Measurements from ENCODE around the gene TRHDE.

Gene TRHDE

GRCh38 chr12:72432037-72432604, 160.0 kb downstream of the TRHDE start:
- no peak for ATAC-seq
- TF ChIP-seq RARB (CRISPR knock-in tag; IDR thresholded peaks at IDR 0.05) (no peak), BACH2 (CRISPR knock-in tag; IDR thresholded peaks at IDR 0.05; ENCODE audit: borderline replicate concordance) (no peak), SNAI2 (CRISPR knock-in tag; IDR thresholded peaks at IDR 0.05) (no peak)

GRCh38 chr12:72433298-72433697, 161.1 kb downstream of the TRHDE start:
- no peak for ATAC-seq
- TF ChIP-seq ZFP3 (CRISPR knock-in tag; IDR thresholded peaks at IDR 0.05), result no peak
- TF ChIP-seq BACH2 (CRISPR knock-in tag; IDR thresholded peaks at IDR 0.05; ENCODE audit: borderline replicate concordance), result no peak
- TF ChIP-seq ZNF8 (CRISPR knock-in tag; IDR thresholded peaks at IDR 0.05), result no peak
- TF ChIP-seq TSHZ2 (CRISPR knock-in tag; IDR thresholded peaks at IDR 0.05), result no peak
- TF ChIP-seq OSR1 (CRISPR knock-in tag; IDR thresholded peaks at IDR 0.05), result no peak
- TF ChIP-seq PATZ1 (CRISPR knock-in tag; IDR thresholded peaks at IDR 0.05; ENCODE audit: borderline replicate concordance), result no peak
- no peak for TF ChIP-seq CSDC2 (CRISPR knock-in tag; IDR thresholded peaks at IDR 0.05)
- no peak for TF ChIP-seq TOX (CRISPR knock-in tag; IDR thresholded peaks at IDR 0.05; ENCODE audit: borderline replicate concordance)
- no peak for TF ChIP-seq ARNTL (CRISPR knock-in tag; IDR thresholded peaks at IDR 0.05; ENCODE audit: borderline replicate concordance, low read depth)
- TF ChIP-seq POU6F1 (CRISPR knock-in tag; IDR thresholded peaks at IDR 0.05; ENCODE audit: borderline replicate concordance, low read depth), result no peak
- TF ChIP-seq ZFP30 (CRISPR knock-in tag; IDR thresholded peaks at IDR 0.05), result no peak
- no peak for TF ChIP-seq ZNF70 (CRISPR knock-in tag; IDR thresholded peaks at IDR 0.05)
- TF ChIP-seq ESRRG (CRISPR knock-in tag; IDR thresholded peaks at IDR 0.05), result no peak

GRCh38 chr12:72434999-72435398, 162.8 kb downstream of the TRHDE start:
- ATAC-seq, result no peak
- TF ChIP-seq ESRRG (CRISPR knock-in tag; IDR thresholded peaks at IDR 0.05) (no peak), CSDC2 (CRISPR knock-in tag; IDR thresholded peaks at IDR 0.05) (no peak), ISL1 (CRISPR knock-in tag; IDR thresholded peaks at IDR 0.05) (no peak), CREB5 (CRISPR knock-in tag; IDR thresholded peaks at IDR 0.05; ENCODE audit: low read depth) (no peak), TOX (CRISPR knock-in tag; IDR thresholded peaks at IDR 0.05; ENCODE audit: borderline replicate concordance) (no peak), TSHZ2 (CRISPR knock-in tag; IDR thresholded peaks at IDR 0.05) (no peak), CSRNP3 (CRISPR knock-in tag; IDR thresholded peaks at IDR 0.05) (no peak), PPARA (CRISPR knock-in tag; IDR thresholded peaks at IDR 0.05; ENCODE audit: borderline replicate concordance) (no peak), ZNF70 (CRISPR knock-in tag; IDR thresholded peaks at IDR 0.05) (no peak), ZFP3 (CRISPR knock-in tag; IDR thresholded peaks at IDR 0.05) (no peak), SNAI2 (CRISPR knock-in tag; IDR thresholded peaks at IDR 0.05) (no peak)
